ENCODE results near the gene CDKN2B-AS1. TPM values are rescaled to one million over a fixed set of nuclear protein-coding genes. Genes with fewer than 3 reads are reported as not detected.

The CDKN2B-AS1 gene
- total and polyA plus RNA-seq, 2 donors (not counting 1 experiment from before 2014, with no cell fraction given), result 1.3 to 2.5 TPM

GRCh38 chr9:21969011-21969940 is 25.3 kb upstream of the CDKN2B-AS1 start:
- TF ChIP-seq EZH2 (IDR thresholded peaks at IDR 0.05; ENCODE audit: borderline replicate concordance, insufficient read depth, low read depth, low read length, poor library complexity, severe bottlenecking) (no peak), CTCF (IDR thresholded peaks at IDR 0.05) (no peak)
- POLR2A ChIA-PET, result interaction anchor here (0.7 kb wide), 1 partner anchor 17 kb away, joined by 6 read pairs; no protein-coding TSS in a partner anchor
- H3K27ac Mint-ChIP-seq, result peak overlapping the region; percentile 74
- no peak overlapping the region for H3K9ac ChIP-seq (ENCODE audit: low read length)
- ATAC-seq (ENCODE audit: low read depth) (no peak), DNase-seq (peak; percentile 45)
- no peaks in the 10 kb centered on the region for H3K79me2 ChIP-seq (ENCODE audit: control insufficient read depth, insufficient read depth, low read length)
- intact Hi-C loops (cut with micrococcal nuclease), result no loop called here
- no peaks in the 10 kb centered on the region for H4K20me1 ChIP-seq (ENCODE audit: control insufficient read depth, insufficient read depth, low read length, poor library complexity, severe bottlenecking)
- CTCF ChIA-PET, result interaction anchor here (1.0 to 5.4 kb wide), 5 partner anchors 21 to 156 kb away, joined by 3 to 43 read pairs (median 4); partner anchors contain the start of genes CDKN2A, CDKN2B and CDKN2B-AS1
- H2AFZ ChIP-seq (ENCODE audit: insufficient read depth, low read depth, low read length, poor library complexity, severe bottlenecking), result no peak overlapping the region
- H3K4me3 ChIP-seq (ENCODE audit: control extremely low read depth in 1 of 5, extremely low read depth in 1 of 5, insufficient read depth in 1 of 5, low read depth in 2 of 5, low read length in 4 of 5), result no peak overlapping the region
- H3K27me3 Mint-ChIP-seq, result peaks cover 86% of the 10 kb centered on the region
- H3K4me1 ChIP-seq (ENCODE audit: control insufficient read depth in 2 of 2, insufficient read depth in 2 of 2, low read length in 2 of 2), result peaks cover 25 to 43% of the 10 kb centered on the region in 2 donors
- H3K4me3 Mint-ChIP-seq, result no peak overlapping the region
- H3K27me3 ChIP-seq (replicated peaks in 1 of 4; ENCODE audit: control extremely low read depth in 1 of 4, control insufficient read depth in 3 of 4, insufficient read depth in 4 of 4, low read length in 3 of 4), result peaks cover 3 to 97% (median 84%) of the 10 kb centered on the region in 4 experiments
- peaks cover 4 to 73% (median 40%) of the 10 kb centered on the region in 3 donors for H3K9me3 ChIP-seq (ENCODE audit: control extremely low read depth in 1 of 3, control insufficient read depth in 2 of 3, insufficient read depth in 1 of 3, low read length in 2 of 3)
- H3K36me3 ChIP-seq (replicated peaks in 1 of 2; ENCODE audit: control extremely low read depth in 1 of 2, control insufficient read depth in 1 of 2, extremely low read depth in 1 of 2, insufficient read depth in 2 of 2, low read length in 1 of 2), result no peaks in the 10 kb centered on the region
- 18% methylated on average over 19 of the region's 28 CpGs for WGBS (ENCODE audit: insufficient coverage)
- peaks cover 7% of the 10 kb centered on the region for H3K9me3 Mint-ChIP-seq (ENCODE audit: insufficient read depth)
- no peak overlapping the region for H3K4me2 ChIP-seq (replicated peaks; ENCODE audit: low read depth, low read length, poor library complexity, severe bottlenecking)
- H3K27ac ChIP-seq (ENCODE audit: low read length in 2 of 2), result no peak overlapping the region
- H3K4me1 Mint-ChIP-seq, result peaks cover 29% of the 10 kb centered on the region
